ENCODE data around the gene ATP8B1.

The ATP8B1 gene

GRCh38 chr18:57754577-57755338 is 48.4 kb downstream of the ATP8B1 start:
- TF ChIP-seq CTCF (conservative IDR thresholded peaks at IDR 0.05; ENCODE audit: low read depth, low read length): no peak
- no peak for DNase-seq (ENCODE audit: low read depth)
- H3K4me3 ChIP-seq (ENCODE audit: low read depth, low read length): no peak overlapping the region

GRCh38 chr18:57753063-57753462 is 50.1 kb downstream of the ATP8B1 start:
- no peak for TF ChIP-seq CTCF (conservative IDR thresholded peaks at IDR 0.05; ENCODE audit: low read depth, low read length)
- H3K4me3 ChIP-seq (ENCODE audit: low read depth, low read length): no peak overlapping the region
- no peak for DNase-seq (ENCODE audit: low read depth)

GRCh38 chr18:57749604-57749970 is 53.5 kb downstream of the ATP8B1 start:
- DNase-seq (ENCODE audit: low read depth): no peak
- no peak overlapping the region for H3K4me3 ChIP-seq (ENCODE audit: low read depth, low read length)
- TF ChIP-seq CTCF (conservative IDR thresholded peaks at IDR 0.05; ENCODE audit: low read depth, low read length): no peak

GRCh38 chr18:57748770-57749603 is 54.1 kb downstream of the ATP8B1 start:
- no peak overlapping the region for H3K4me3 ChIP-seq (ENCODE audit: low read depth, low read length)
- TF ChIP-seq CTCF (conservative IDR thresholded peaks at IDR 0.05; ENCODE audit: low read depth, low read length): no peak
- DNase-seq (ENCODE audit: low read depth): peak; percentile 72

GRCh38 chr18:57747809-57748680 is 55.1 kb downstream of the ATP8B1 start:
- DNase-seq (ENCODE audit: low read depth): no peak
- TF ChIP-seq CTCF (conservative IDR thresholded peaks at IDR 0.05; ENCODE audit: low read depth, low read length): no peak
- H3K4me3 ChIP-seq (ENCODE audit: low read depth, low read length): no peak overlapping the region

GRCh38 chr18:57744211-57744694 is 58.9 kb downstream of the ATP8B1 start:
- TF ChIP-seq CTCF (conservative IDR thresholded peaks at IDR 0.05; ENCODE audit: low read depth, low read length): no peak
- no peak for DNase-seq (ENCODE audit: low read depth)
- H3K4me3 ChIP-seq (ENCODE audit: low read depth, low read length): no peak overlapping the region
